H1 (cell line): ENCODE results near the gene LTA4H. TPM values are rescaled to one million over a fixed set of nuclear protein-coding genes. Genes with fewer than 3 reads are reported as not detected.
A peak's percentile ranks its signal among the peaks of the same experiment; 100 is the strongest.

Experiments used
- CTCF ChIA-PET: fragments of 300-600 bp; sonication (Branson Sonifier 250); formaldehyde crosslinking; loops from one replicate; lab custom pipeline; 2021; ENCODE audit not compliant: partially characterized antibody; lab: Charles Lee
- POLR2A ChIA-PET: fragments of 300-600 bp; sonication (Branson Sonifier 250); formaldehyde crosslinking; loops from one replicate; lab custom pipeline; 2021; ENCODE audit warnings: inconsistent platforms; ENCODE audit not compliant: partially characterized antibody; lab: Charles Lee
- DNase-seq, 2 experiments: peaks; one replicate each; pipeline versions ENCODE4 v3.0.0 to v3.0.0-alpha.2; 2010 to 2022; ENCODE audit warnings: low spot score in 2 of 2, low read depth in 1 of 2, mixed read lengths in 1 of 2
- FAIRE-seq: peaks from 2 replicates; lab custom pipeline; 2011; peaks lifted over from hg19 to GRCh38; lab: Jason Lieb, UNC
- H2AFZ ChIP-seq: 2 replicates; pipeline ENCODE4 v1.8.1; 2012; ENCODE audit warnings: low read length, inconsistent platforms
- H2AK5ac ChIP-seq: 2 replicates; pipeline ENCODE4 v1.6.1; 2013; ENCODE audit warnings: low read depth, low read length
- H2BK120ac ChIP-seq: replicated peaks from 2 replicates; pipeline ENCODE3; 2013; ENCODE audit warnings: low read depth, low read length, inconsistent platforms
- H2BK12ac ChIP-seq: 2 replicates; pipeline ENCODE4 v1.6.1; 2013; ENCODE audit warnings: low read depth, low read length
- H2BK15ac ChIP-seq: 2 replicates; pipeline ENCODE4 v1.6.1; 2013; ENCODE audit warnings: low read length
- H2BK20ac ChIP-seq: 2 replicates; pipeline ENCODE4 v1.6.1; 2013; ENCODE audit warnings: low read length
- H2BK5ac ChIP-seq: 2 replicates; pipeline ENCODE4 v1.6.1; 2013; ENCODE audit warnings: low read depth, low read length
- H3K14ac ChIP-seq: 2 replicates; pipeline ENCODE4 v1.6.1; 2013; ENCODE audit warnings: inconsistent platforms; ENCODE audit not compliant: insufficient read length
- H3K18ac ChIP-seq: 2 replicates; pipeline ENCODE4 v1.6.1; 2013; ENCODE audit warnings: low read length; ENCODE audit errors: extremely low read depth
- H3K23ac ChIP-seq: 2 replicates; pipeline ENCODE4 v1.6.1; 2013; ENCODE audit warnings: inconsistent platforms; ENCODE audit not compliant: insufficient read length
- H3K23me2 ChIP-seq: 2 replicates; pipeline ENCODE4 v1.6.1; 2013; ENCODE audit warnings: low read depth, low read length
- H3K27ac ChIP-seq: 2 replicates; pipeline ENCODE4 v1.6.1; 2011; ENCODE audit warnings: low read depth, low read length, inconsistent platforms
- H3K27me3 ChIP-seq, 4 experiments: replicated peaks in 1 of 4; 1 replicate in 1 of 4; 2 replicates in 3 of 4; pipeline versions ENCODE4 v1.6.1 to v1.8.1; 2011 to 2013; ENCODE audit warnings: low read length in 3 of 4, mild to moderate bottlenecking in 3 of 4, inconsistent platforms in 2 of 4, mixed read lengths in 2 of 4, moderate library complexity in 1 of 4; ENCODE audit not compliant: control insufficient read depth in 3 of 4, insufficient read depth in 3 of 4; ENCODE audit errors: extremely low read depth in 1 of 4
- H3K36me3 ChIP-seq, 4 experiments: 2 replicates each; pipeline versions ENCODE4 v1.6.1 to v1.8.1; 2011 to 2013; ENCODE audit warnings: mild to moderate bottlenecking in 4 of 4, low read length in 3 of 4, moderate library complexity in 2 of 4, control low read depth in 1 of 4, inconsistent platforms in 1 of 4; ENCODE audit not compliant: insufficient read depth in 4 of 4, control insufficient read depth in 2 of 4
- H3K4ac ChIP-seq: replicated peaks from 2 replicates; pipeline ENCODE3; 2013; ENCODE audit warnings: low read length, low read depth, mixed read lengths, inconsistent platforms; ENCODE audit not compliant: insufficient read length
- H3K4me1 ChIP-seq, 4 experiments: replicated peaks in 1 of 4; 1 replicate in 1 of 4; 2 replicates in 3 of 4; pipeline versions ENCODE4 v1.6.1 to v1.8.1; 2011 to 2013; ENCODE audit warnings: low read length in 3 of 4, inconsistent platforms in 2 of 4, mixed read lengths in 1 of 4; ENCODE audit not compliant: insufficient read depth in 4 of 4, control insufficient read depth in 3 of 4
- H3K4me2 ChIP-seq, 2 experiments: 2 replicates each; pipeline versions ENCODE4 v1.6.1 to v1.8.1; 2011 to 2013; ENCODE audit warnings: low read depth in 2 of 2, low read length in 2 of 2, control low read depth in 1 of 2, inconsistent platforms in 1 of 2, mild to moderate bottlenecking in 1 of 2; ENCODE audit not compliant: insufficient read depth in 1 of 2
- H3K4me3 ChIP-seq, 4 experiments: fragments of 200-600, 300-600 bp in 1 of 4; sonication (generic), shearing (Covaris generic), sonication (Bioruptor Twin) in 1 of 4; 2 replicates each; pipeline versions ENCODE4 v1.5.1 to v1.8.1; 2011 to 2016; ENCODE audit warnings: low read length in 4 of 4, low read depth in 3 of 4, control low read depth in 2 of 4, inconsistent platforms in 2 of 4, mild to moderate bottlenecking in 2 of 4, mixed read lengths in 1 of 4, moderate library complexity in 1 of 4; ENCODE audit not compliant: insufficient read depth in 2 of 4; ENCODE audit errors: extremely low read depth in 1 of 4
- H3K56ac ChIP-seq: replicated peaks from 2 replicates; pipeline ENCODE3; 2013; ENCODE audit warnings: low read depth, mild to moderate bottlenecking, mixed read lengths, low read length, inconsistent platforms; ENCODE audit not compliant: insufficient read length
- H3K79me1 ChIP-seq: 2 replicates; pipeline ENCODE4 v1.6.1; 2013; ENCODE audit warnings: low read depth, low read length, control low read depth
- H3K79me2 ChIP-seq, 2 experiments: 2 replicates each; pipeline versions ENCODE4 v1.6.1 to v1.8.1; 2012 to 2013; ENCODE audit warnings: low read length in 2 of 2, mild to moderate bottlenecking in 2 of 2, inconsistent platforms in 1 of 2; ENCODE audit not compliant: insufficient read depth in 2 of 2, control insufficient read depth in 1 of 2
- H3K9ac ChIP-seq, 4 experiments: replicated peaks in 1 of 4; 1 replicate in 1 of 4; 2 replicates in 3 of 4; pipeline versions ENCODE4 v1.6.1 to v1.8.1; 2011 to 2013; ENCODE audit warnings: low read depth in 3 of 4, low read length in 3 of 4, control low read depth in 2 of 4, mild to moderate bottlenecking in 2 of 4, moderate library complexity in 2 of 4, inconsistent platforms in 1 of 4; ENCODE audit errors: extremely low read depth in 1 of 4
- H3K9me3 ChIP-seq, 2 experiments: 2 replicates each; pipeline versions ENCODE4 v1.6.1 to v1.8.1; 2012 to 2013; ENCODE audit warnings: mild to moderate bottlenecking in 2 of 2, moderate library complexity in 2 of 2, control low read depth in 1 of 2, inconsistent platforms in 1 of 2, low read depth in 1 of 2, low read length in 1 of 2, mixed read lengths in 1 of 2; ENCODE audit not compliant: insufficient read depth in 2 of 2
- H4K20me1 ChIP-seq, 2 experiments: replicated peaks in 1 of 2; 2 replicates each; pipeline versions ENCODE3 to v1.8.1; 2011 to 2013; ENCODE audit warnings: inconsistent platforms in 2 of 2, low read length in 2 of 2, mild to moderate bottlenecking in 1 of 2; ENCODE audit not compliant: insufficient read depth in 2 of 2, control insufficient read depth in 1 of 2
- H4K5ac ChIP-seq: 2 replicates; pipeline ENCODE4 v1.6.1; 2013; ENCODE audit warnings: low read length, low read depth, mixed read lengths, inconsistent platforms; ENCODE audit not compliant: insufficient read length
- H4K8ac ChIP-seq: 2 replicates; pipeline ENCODE4 v1.8.0; 2013; ENCODE audit warnings: mild to moderate bottlenecking, moderate library complexity, low read length, inconsistent platforms; ENCODE audit not compliant: insufficient read depth; ENCODE audit errors: extremely low read depth
- H4K91ac ChIP-seq: replicated peaks from 2 replicates; pipeline ENCODE3; 2013; ENCODE audit warnings: low read length, mixed read lengths, inconsistent platforms; ENCODE audit not compliant: insufficient read length
- RAD21 ChIP-seq, 2 experiments: IDR thresholded peaks in 1 of 2; conservative IDR thresholded peaks in 1 of 2; 2 replicates each; pipeline ENCODE4 v1.6.1; 2011; ENCODE audit warnings: low read depth in 2 of 2, low read length in 2 of 2, improper control_type of control experiment in 1 of 2, inconsistent platforms in 1 of 2, mild to moderate bottlenecking in 1 of 2, moderate library complexity in 1 of 2
- SP4 ChIP-seq: IDR thresholded peaks from 2 replicates; pipeline ENCODE4 v1.6.1; 2012; ENCODE audit warnings: low read length, inconsistent platforms
- WGBS, 2 experiments: shearing (Covaris generic) in 1 of 2; methylation state at CpG; one replicate each; pipeline versions ENCODE4 v1.1.6 to v1.1.7; 2013 to 2015; ENCODE audit warnings: low lambda C conversion rate in 2 of 2, mixed read lengths in 2 of 2, inconsistent platforms in 1 of 2, low coverage in 1 of 2, missing lambda C conversion rate in 1 of 2; ENCODE audit not compliant: insufficient replicate concordance in 2 of 2, insufficient coverage in 1 of 2, insufficient read length in 1 of 2; ENCODE audit errors: extremely low coverage in 1 of 2, missing lambda C conversion rate in 1 of 2; 5-methylcytosine and 5-hydroxymethylcytosine counted together
- polyA plus RNA-seq, 7 experiments: library from polyadenylated mRNA; depleted of rRNA in 3 of 7; stranded (reverse) in 5 of 7; unstranded in 2 of 7; fragments of >200 nt in 5 of 7; fragments of 200-250 nt in 2 of 7; gene quantifications; 1 replicate in 5 of 7; 2 replicates in 1 of 7; 4 replicates in 1 of 7; pipeline versions ENCODE4 v1.2.1 to v1.2.3, GENCODE V29; 2011 to 2013; ENCODE audit warnings: missing spikeins in 2 of 7, mixed read lengths in 2 of 7
- total RNA-seq: library from RNA; stranded (reverse); fragmentation: NEBNext Ultra II Directional; extraction: Animal tissue kit (Norgen Biotek cat#: 25700); gene quantifications from 2 replicates; pipeline ENCODE4 v1.2.1, GENCODE V29; 2021
- TF ChIP-seq, protein P1 (sequence below), 3 experiments: IDR thresholded peaks; 1 replicate in 2 of 3; 2 replicates in 1 of 3; pipeline versions ENCODE4 v1.5.1 to v1.6.1; 2011; ENCODE audit warnings: low read length in 3 of 3, mild to moderate bottlenecking in 3 of 3, inconsistent platforms in 2 of 3, low read depth in 1 of 3, moderate library complexity in 1 of 3; ENCODE audit not compliant: insufficient read depth in 1 of 3; ENCODE audit errors: control extremely low read depth in 1 of 3

LTA4H gene
- total and polyA plus RNA-seq, 2 of the 8 experiments (the other 6 are each of a cell fraction or from before 2014, with no cell fraction given): 106 to 167 TPM

- Histone ChIP-seq H3K36me3 (no peaks in the 10 kb centered on the region), H4K20me1 (no peaks in the 10 kb centered on the region), H3K4me1 (peaks cover 2 to 5% (median 2%) of the 10 kb centered on the region in 4 experiments; a peak in 4 of 7 replicates), H3K79me2 (no peaks in the 10 kb centered on the region), H3K18ac (no peak overlapping the region), H3K4me3 (no peak overlapping the region), H3K9me3 (no peaks in the 10 kb centered on the region), H4K5ac (no peak overlapping the region), H3K27me3 (no peaks in the 10 kb centered on the region), H3K4me2 (no peak overlapping the region), H3K14ac (no peak overlapping the region), H3K27ac (no peak overlapping the region), H2BK12ac (no peak overlapping the region), H2AFZ (no peak overlapping the region), H2BK5ac (no peak overlapping the region), H2BK15ac (no peak overlapping the region), H3K56ac (no peak overlapping the region), H4K91ac (no peak overlapping the region), H3K23me2 (no peaks in the 10 kb centered on the region), H3K23ac (no peak overlapping the region), H2BK120ac (no peak overlapping the region), H4K8ac (no peak overlapping the region), H3K9ac (no peak overlapping the region), H2AK5ac (no peak overlapping the region), H3K4ac (no peak overlapping the region), H2BK20ac (no peak overlapping the region), H3K79me1 (no peaks in the 10 kb centered on the region)
- 81% methylated on average over 7 of the region's 7 CpGs; no CpG with 5 or more reads in 1 of the 2 experiments for WGBS, 2 experiments
- DNase-seq (no peak), FAIRE-seq (no peak)
- ChIA-PET CTCF (interaction anchor here (0.7 to 17.8 kb wide), 13 partner anchors 10 to 561 kb away, joined by 3 to 149 read pairs (median 4); partner anchors contain the start of genes AMDHD1, CCDC38 and HAL), POLR2A (interaction anchor here (2.2 to 2.3 kb wide), 2 partner anchors 12 to 13 kb away, joined by 6 to 8 read pairs; partner anchors contain the start of genes AMDHD1 and CCDC38)
- TF ChIP-seq RAD21 (IDR thresholded peaks at IDR 0.05 in 1 of 2, conservative IDR thresholded peaks at IDR 0.05 in 1 of 2; ENCODE audit: low read depth in 2 of 2, low read length in 2 of 2) (peak in 1 of 2 experiments; percentile 13; a peak in 1 of 4 replicates), SP4 (no peak)
- TF ChIP-seq, protein P1, sequence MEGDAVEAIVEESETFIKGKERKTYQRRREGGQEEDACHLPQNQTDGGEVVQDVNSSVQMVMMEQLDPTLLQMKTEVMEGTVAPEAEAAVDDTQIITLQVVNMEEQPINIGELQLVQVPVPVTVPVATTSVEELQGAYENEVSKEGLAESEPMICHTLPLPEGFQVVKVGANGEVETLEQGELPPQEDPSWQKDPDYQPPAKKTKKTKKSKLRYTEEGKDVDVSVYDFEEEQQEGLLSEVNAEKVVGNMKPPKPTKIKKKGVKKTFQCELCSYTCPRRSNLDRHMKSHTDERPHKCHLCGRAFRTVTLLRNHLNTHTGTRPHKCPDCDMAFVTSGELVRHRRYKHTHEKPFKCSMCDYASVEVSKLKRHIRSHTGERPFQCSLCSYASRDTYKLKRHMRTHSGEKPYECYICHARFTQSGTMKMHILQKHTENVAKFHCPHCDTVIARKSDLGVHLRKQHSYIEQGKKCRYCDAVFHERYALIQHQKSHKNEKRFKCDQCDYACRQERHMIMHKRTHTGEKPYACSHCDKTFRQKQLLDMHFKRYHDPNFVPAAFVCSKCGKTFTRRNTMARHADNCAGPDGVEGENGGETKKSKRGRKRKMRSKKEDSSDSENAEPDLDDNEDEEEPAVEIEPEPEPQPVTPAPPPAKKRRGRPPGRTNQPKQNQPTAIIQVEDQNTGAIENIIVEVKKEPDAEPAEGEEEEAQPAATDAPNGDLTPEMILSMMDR (IDR thresholded peaks at IDR 0.05; ENCODE audit: control extremely low read depth in 1 of 3, insufficient read depth in 1 of 3, low read depth in 1 of 3, low read length in 3 of 3): 0 out of 4 replicates have a peak, but pooled peaks of 1 of the 3 experiments have one; percentile 1
Measured at GRCh38 chr12:95955549-95956159, 79.7 kb downstream of the LTA4H start.
